ENCODE data around the gene ACTN4. TPM values are rescaled to one million over a fixed set of nuclear protein-coding genes. Genes with fewer than 3 reads are reported as not detected.

ACTN4 gene
- total and polyA plus RNA-seq, 9 donors = 139 to 458 (median 299) TPM

- Histone ChIP-seq H3K4me3 (no peak overlapping the region), H3K27ac (no peak overlapping the region), H3K36me3 (peaks cover 2% of the 10 kb centered on the region), H3K27me3 (no peaks in the 10 kb centered on the region), H3K4me1 (ENCODE audit: insufficient read depth) (peaks cover 12% of the 10 kb centered on the region), H3K9me3 (no peaks in the 10 kb centered on the region)
- WGBS, 3 donors = 80 to 89% (median 82%) methylated on average over 6 of the region's 6 CpGs
- intact Hi-C loops (cut with DNase I) = loop anchor here in 3 of 4 donors (5.0 kb wide), 2 partner anchors 74 to 79 kb away; partner anchors contain the start of gene ACTN4 (in 2 of the 3)
- no peak for DNase-seq
- TF ChIP-seq POLR2A (IDR thresholded peaks at IDR 0.05) (no peak), EP300 (IDR thresholded peaks at IDR 0.05) (no peak), CTCF (IDR thresholded peaks at IDR 0.05) (no peak)
Measured at GRCh38 chr19:38726284-38726673, 78.8 kb downstream of the ACTN4 start.

GRCh38 chr19:38726761-38727301 lies 79.4 kb downstream of the ACTN4 start:
- Histone ChIP-seq H3K9me3 (no peaks in the 10 kb centered on the region), H3K27me3 (no peaks in the 10 kb centered on the region), H3K4me1 (ENCODE audit: insufficient read depth) (peaks cover 10% of the 10 kb centered on the region), H3K27ac (no peak overlapping the region), H3K4me3 (no peak overlapping the region), H3K36me3 (peaks cover 2% of the 10 kb centered on the region)
- DNase-seq = no peak
- whole genome bisulfite sequencing, 3 donors = 68 to 79% (median 69%) methylated on average over 30 of the region's 30 CpGs
- intact Hi-C loops (cut with DNase I) = loop anchor here in 3 of 4 donors (5.0 kb wide), 2 partner anchors 75 to 80 kb away; partner anchors contain the start of gene ACTN4 (in 2 of the 3)
- no peak for TF ChIP-seq POLR2A (IDR thresholded peaks at IDR 0.05)
- no peak for TF ChIP-seq EP300 (IDR thresholded peaks at IDR 0.05)
- TF ChIP-seq CTCF (IDR thresholded peaks at IDR 0.05) = no peak

- H3K4me3 ChIP-seq = no peak overlapping the region
- peak overlapping the region; percentile 41 to 54 for H3K27ac ChIP-seq
- intact Hi-C loops (cut with DNase I) = loop anchor here in 3 of 4 donors (5.0 kb wide), 2 partner anchors 75 to 80 kb away; partner anchors contain the start of gene ACTN4 (in 2 of the 3)
- TF ChIP-seq CTCF (IDR thresholded peaks at IDR 0.05) (no peak), EP300 (IDR thresholded peaks at IDR 0.05) (no peak), POLR2A (IDR thresholded peaks at IDR 0.05) (no peak)
- H3K36me3 ChIP-seq = peaks cover 2% of the 10 kb centered on the region
- peaks cover 10% of the 10 kb centered on the region for H3K4me1 ChIP-seq (ENCODE audit: insufficient read depth)
- DNase-seq = peak in 2 of 5 donors; percentile 38 to 45
- H3K9me3 ChIP-seq = no peaks in the 10 kb centered on the region
- WGBS, 3 donors = 72 to 78% (median 76%) methylated on average over 17 of the region's 17 CpGs
- H3K27me3 ChIP-seq = no peaks in the 10 kb centered on the region
Measured at GRCh38 chr19:38727306-38727867, 79.9 kb downstream of the ACTN4 start.

GRCh38 chr19:38727868-38728660 lies 80.6 kb downstream of the ACTN4 start:
- Histone ChIP-seq H3K4me1 (ENCODE audit: insufficient read depth) (peaks cover 10% of the 10 kb centered on the region), H3K9me3 (no peaks in the 10 kb centered on the region), H3K27ac (peak overlapping the region; percentile 41 to 54), H3K4me3 (no peak overlapping the region), H3K27me3 (no peaks in the 10 kb centered on the region), H3K36me3 (peaks cover 2% of the 10 kb centered on the region)
- peak; percentile 65 to 78 (median 71) for DNase-seq
- TF ChIP-seq EP300 (IDR thresholded peaks at IDR 0.05) = no peak
- no peak for TF ChIP-seq POLR2A (IDR thresholded peaks at IDR 0.05)
- TF ChIP-seq CTCF (IDR thresholded peaks at IDR 0.05) = no peak
- WGBS, 3 donors = 27 to 35% (median 34%) methylated on average over 32 to 33 of the region's 33 CpGs
- intact Hi-C loops (cut with DNase I) = loop anchor here in 3 of 4 donors (5.0 kb wide), 2 partner anchors 76 to 81 kb away; partner anchors contain the start of gene ACTN4 (in 2 of the 3)

Measured in ovary (tissue), 9 donors.